SK-N-MC (cell line): ENCODE measurements around the gene ASTN2.

Experiments
- EZH2 ChIP-seq: fragments of 200-600 bp; sonication (generic); IDR thresholded peaks from one replicate; pipeline ENCODE4 v1.6.1; 2017; ENCODE audit warnings: antibody characterized with exemption
- FOXP2 ChIP-seq: optimal IDR thresholded peaks from 2 replicates; pipeline ENCODE3; 2011; ENCODE audit warnings: mild to moderate bottlenecking, moderate library complexity; ENCODE audit not compliant: insufficient read depth; ENCODE audit errors: extremely low read length, control extremely low read depth
- POLR2AphosphoS5 ChIP-seq: IDR thresholded peaks from 2 replicates; pipeline ENCODE4 v1.6.1; 2012; ENCODE audit warnings: mild to moderate bottlenecking, low read depth, low read length, borderline replicate concordance

- TF ChIP-seq EZH2 (no peak), POLR2AphosphoS5 (no peak), FOXP2 (no peak)
These were observed at the start of gene ASTN2 for GRCh38 chr9:117414906-117415331.
